Right renal pelvis (tissue), 4 donors: ENCODE measurements around the gene ETS2. TPM values are rescaled to one million over a fixed set of nuclear protein-coding genes. Genes with fewer than 3 reads are reported as not detected.
"Not testable (repeated sequence)": the region's sequence is repeated elsewhere in the genome, so short reads cannot be mapped to it uniquely, and the experiment has no call there.

ENCODE experiments used
- DNase-seq, 4 donors: peaks; one replicate each; pipeline ENCODE4 v3.0.0-alpha.2; 2013; ENCODE audit warnings: low read depth in 4 of 4, low spot score in 3 of 4, missing footprints in 1 of 4
- polyA plus RNA-seq, 4 donors: library from polyadenylated mRNA; unstranded; fragments of 120-200 nt; gene quantifications; one replicate each; pipeline ENCODE4 v1.2.1, GENCODE V29; 2013; ENCODE audit not compliant: insufficient read length in 4 of 4

Gene ETS2
- polyA plus RNA-seq, 4 donors = 48.6 to 60.1 (median 54.8) TPM

DNA sequence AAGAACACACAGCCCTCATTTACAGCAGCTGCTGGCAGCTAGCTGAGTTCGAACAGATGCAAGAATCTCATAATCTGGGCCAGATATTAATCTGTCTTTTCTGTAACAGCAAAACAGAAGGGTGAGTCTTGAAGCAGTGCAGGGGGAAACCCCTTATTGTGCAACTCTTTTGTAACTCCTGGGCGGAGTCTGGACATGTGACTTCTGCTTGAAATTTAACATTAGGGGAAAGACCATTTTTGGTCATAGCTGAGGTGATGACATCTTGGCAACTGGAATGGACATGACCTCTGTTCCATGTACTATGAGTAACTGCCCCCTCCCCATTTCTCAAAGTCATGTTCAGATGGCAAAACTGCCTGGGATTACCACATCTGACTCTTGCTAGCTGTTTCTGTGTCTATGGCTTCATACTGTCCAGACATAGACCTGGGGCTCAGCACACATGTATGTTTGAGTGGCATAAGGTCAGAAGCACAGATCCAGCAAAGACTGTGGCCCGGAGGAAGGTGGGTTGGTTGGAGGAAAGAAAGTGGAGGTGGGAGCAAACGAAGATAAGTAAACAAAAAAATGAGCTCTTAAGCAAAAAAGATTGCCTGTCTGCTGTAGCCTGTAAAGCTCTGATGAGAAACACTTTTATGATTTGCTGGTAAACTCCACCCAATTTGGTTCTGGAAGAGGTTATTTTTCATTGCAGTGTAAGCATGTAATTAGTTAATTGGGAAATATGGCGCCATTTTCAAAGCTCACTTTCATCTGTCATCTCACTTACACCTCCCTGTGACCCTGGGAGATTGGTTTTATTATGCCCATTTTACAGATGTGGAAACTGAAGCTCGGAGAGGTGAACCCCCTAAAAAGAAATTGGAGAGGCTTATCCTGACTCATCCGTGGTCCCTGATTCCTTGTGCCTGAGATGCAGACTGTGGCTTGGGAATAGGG lies 26.1 kb downstream of the ETS2 start:
- no peak for DNase-seq

DNA sequence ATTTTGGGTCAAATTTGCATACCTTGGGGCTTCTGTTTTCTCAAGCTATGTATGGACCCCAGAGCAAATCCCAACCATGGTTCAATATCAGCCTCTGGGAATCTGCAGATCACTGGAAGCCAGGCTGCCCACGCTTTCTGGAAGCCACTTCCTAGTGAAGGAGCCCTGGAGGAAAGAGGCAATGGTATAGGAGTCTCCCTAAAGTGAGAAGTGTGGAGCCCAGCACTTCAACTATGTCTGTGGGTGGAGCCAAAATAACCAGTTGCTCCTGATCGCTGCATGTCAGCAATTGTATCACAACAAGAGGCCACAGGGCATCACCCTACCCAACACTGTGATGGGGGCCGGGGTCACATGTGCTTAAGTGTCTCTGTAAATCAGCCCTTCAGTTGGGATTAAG lies 26.9 kb downstream of the ETS2 start:
- DNase-seq = no peak

DNA sequence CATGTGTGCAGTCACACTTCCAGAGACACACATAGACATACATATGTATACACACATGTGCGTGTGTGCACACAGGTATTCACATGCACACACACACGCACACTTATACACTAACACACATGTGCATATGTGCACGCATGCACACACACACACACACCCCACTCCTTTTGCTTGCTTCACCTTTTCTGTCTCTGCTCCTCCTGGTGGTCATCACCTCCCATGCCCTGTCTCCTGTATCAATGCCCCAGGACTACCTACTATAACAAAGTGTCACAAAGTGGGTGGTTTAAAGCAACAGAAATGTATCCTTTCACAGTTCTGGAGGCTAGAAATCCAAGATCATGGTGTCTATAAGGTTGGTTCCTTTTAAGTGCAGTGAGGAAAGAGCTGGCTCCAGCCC lies 27.4 kb downstream of the ETS2 start:
- no peak for DNase-seq

DNA sequence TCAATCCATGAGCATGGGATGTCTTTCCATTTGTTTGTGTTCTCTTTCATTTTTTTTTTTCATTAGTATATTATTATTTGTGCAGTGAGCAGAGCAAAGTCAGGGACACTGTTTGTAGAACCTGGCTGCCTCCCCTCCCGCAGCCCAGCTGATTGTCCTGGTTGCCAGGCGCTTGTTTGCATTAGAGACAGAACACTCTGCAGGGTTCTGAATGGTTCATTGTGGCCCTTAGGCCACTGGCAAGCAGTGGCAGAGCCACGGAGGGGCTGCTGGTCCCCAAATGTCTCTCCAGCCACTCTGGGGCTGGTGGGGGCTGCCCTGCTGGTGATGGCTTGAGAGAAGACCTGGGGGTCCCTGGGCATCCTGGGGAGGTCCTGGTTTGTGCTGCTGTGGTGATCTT lies 29.0 kb downstream of the ETS2 start:
- DNase-seq = no peak

DNA sequence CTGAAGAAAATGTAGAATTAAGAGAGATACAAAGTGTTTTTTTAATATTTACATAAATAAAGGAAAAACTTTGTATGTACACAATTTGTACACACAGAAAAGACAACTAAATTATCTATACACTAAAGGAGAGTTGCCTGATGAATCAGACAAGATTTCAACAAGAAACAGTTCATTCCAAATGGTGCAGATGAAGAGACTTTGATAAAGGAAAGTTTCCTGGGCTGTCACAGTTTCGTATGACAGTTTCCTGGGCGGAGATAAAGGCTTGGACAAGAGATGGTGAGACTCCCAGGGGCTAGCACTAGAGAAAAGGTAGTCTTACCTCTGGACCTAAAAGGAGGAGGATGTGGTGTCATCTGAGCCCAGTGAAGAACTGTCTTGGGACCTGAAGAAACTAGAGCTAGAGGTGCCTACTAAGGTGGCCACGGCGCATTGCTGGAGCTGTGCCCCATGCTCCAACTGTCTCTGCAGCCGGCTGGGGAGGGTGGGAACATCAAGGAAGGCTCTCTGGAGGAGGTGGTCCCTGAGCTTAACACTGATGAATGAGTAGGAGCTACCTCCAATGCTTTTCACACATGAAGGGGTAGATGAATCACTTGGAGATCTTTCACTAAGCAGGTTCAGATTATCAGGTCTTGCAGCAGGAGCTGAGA lies 32.2 kb downstream of the ETS2 start:
- DNase-seq = no peak

DNA sequence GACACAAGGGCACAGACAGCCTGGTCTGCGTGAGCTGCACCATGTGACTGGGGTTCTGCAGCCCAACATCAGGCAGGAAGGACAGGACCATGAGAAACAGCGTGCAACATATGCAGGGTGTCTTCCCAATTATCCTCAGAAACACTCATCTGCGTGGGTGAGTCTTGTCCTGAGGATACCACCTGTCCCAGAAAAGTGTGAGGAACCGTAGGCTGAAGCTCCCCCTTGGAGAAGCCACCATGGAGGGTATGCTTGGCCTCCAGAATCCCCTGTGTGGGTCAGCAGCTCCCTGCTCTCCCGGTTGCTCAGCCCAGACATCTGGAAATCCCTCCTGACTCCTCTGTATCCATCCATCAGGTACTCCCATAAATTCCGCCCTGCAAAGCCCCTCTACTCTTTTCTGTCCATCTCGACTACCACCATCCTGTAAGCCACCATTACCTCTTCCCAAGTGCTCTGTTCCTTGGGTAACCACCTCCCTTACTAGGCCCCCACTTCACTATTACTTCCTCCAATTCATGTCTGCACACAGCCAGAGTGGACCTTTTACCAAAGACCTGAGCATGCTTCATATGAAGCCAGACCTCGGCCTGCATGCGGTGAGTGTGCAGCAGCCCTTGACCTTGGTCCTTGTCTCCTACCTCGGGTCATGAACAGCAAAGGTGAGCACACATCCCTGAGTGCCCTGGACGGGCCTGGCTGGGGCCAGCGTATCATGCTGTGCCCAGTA lies 33.0 kb downstream of the ETS2 start:
- DNase-seq = no peak

DNA sequence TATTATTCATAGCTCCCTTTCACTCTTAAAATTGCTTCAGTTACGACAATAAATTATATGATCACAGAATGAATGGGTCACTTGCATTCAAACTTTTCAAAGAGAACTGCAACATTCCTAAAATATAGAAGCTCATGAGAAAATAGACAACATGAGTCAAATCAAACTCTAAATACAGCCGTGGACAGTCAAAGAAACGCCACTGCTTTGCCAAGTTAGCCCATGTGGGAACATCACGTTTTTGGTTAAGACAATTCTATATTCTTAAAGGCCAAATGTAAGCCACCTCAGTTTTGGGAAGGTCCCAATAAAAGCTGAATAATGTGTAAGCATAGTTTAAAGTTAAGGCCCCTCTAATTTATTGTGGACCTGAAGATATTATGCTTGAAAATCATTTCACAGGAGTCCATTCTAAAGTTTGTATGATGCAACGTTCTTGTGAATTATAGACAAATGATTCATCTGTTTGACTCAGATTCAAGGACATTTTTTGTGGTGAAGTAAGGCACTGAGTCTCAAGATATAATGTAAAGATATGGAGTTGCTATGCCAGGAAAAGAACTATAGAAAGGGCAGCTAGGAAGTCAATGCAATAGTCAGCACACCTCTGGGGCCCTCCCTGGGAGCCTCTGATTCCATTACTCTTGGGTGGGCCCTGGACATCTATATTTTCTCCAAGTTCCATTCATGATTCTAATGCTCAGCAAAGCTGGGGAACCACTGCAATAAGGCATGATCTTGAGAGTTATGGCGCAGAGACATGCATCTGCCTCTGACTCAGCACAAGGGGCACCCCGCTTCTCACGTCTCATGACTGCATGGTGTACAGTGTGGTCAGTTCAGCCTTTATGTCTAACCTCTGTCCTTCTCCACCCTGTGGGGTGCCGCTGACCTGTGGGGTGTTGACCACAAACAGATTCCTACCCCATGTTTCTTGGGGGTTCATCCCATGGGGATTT lies 33.9 kb downstream of the ETS2 start:
- DNase-seq = no peak

DNA sequence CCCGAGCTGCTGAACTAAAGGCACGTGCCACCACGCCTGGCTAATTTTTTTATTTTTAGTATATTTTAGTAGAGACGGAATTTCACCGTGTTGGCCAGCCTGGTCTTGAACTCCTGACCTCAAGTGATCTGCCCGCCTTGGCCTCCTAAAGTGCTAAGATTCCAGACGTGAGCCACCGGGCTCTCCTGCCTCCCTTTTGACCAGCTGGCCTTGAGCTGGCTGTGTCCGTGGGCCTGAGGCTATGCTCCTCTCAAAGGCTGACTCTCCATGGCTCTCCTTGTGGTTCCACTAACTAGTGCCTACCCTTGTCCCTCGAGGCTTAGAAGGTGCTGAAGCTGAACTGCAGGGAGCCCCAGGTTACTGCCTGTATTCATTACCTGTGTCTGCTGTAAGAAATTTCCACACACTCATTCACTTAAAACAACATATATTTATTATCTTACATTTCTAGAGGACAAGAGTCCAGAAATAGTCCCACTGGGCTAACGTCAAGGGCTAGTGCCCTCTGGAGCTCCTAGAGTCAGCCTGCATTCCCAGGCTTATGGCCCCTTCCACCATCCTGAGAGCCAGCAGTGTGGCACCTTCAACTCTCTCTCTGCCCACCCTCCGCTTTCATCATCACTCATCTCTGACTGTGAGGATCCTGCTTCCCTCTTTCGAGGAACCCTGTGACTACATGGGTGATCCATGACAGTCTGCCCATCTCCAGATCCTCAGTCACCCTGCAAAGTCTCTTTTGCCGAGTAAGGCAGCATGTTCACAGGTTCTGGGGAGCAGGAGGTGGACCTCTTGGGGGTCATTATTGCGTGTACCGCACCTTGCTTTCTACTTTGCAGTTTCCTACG lies 34.9 kb downstream of the ETS2 start:
- DNase-seq = no peak

DNA sequence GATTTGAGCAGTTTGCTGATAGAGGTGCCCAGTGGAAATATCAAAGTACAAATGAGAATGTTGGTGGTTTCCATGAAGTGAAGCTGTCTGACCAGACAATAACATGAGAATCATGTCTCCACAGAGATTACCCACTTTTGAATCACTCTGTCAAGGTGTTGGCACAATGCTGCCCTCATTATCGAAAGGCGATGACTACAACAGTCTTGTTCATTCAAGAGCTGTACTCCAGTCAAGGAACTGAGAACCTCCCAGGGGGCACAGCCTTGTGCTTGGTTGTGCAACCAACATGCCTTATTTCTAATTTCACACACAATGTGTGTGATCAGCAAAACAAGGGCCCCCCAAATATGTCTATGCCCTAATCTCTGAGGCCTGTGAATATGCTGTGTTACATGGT lies 35.7 kb downstream of the ETS2 start:
- DNase-seq = no peak

DNA sequence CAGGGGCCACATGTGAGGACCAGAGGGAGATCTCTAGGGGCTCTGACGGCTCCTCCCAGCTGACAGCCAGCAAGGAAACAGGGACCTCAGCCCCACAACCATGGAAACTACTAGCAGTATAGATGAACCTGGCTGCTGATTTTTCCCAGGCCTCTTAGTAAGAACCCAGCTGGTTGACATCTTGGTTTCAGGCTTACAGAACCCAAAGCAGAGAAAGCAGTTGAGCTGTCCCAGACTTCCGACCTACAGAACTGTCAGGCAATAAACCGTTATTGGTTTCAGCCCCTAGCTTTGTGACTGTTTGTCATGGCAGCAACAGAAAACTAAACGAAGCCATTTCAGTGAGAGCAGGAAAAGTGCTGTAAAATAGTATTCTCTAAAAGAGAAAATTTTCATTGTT lies 36.4 kb downstream of the ETS2 start:
- peak in 1 of 4 donors; percentile 44 for DNase-seq

DNA sequence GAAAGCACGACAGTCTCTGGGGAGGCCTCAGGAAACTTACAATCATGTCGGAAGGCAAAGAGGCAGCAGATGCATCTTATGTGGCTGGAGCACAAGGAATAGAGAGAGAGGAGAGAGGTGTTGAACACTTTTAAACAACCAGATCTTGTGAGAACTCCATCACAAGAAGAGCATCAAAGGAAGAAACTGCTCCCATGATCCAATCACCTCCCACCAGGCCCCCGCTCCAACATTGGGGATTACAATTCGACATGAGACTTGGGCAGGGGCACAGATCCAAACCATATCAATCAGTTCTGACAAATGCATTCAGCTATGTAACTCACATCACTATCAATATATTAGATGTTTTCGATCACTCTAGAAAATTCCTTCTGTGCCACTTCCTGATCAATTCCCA lies 37.6 kb downstream of the ETS2 start:
- DNase-seq = no peak

DNA sequence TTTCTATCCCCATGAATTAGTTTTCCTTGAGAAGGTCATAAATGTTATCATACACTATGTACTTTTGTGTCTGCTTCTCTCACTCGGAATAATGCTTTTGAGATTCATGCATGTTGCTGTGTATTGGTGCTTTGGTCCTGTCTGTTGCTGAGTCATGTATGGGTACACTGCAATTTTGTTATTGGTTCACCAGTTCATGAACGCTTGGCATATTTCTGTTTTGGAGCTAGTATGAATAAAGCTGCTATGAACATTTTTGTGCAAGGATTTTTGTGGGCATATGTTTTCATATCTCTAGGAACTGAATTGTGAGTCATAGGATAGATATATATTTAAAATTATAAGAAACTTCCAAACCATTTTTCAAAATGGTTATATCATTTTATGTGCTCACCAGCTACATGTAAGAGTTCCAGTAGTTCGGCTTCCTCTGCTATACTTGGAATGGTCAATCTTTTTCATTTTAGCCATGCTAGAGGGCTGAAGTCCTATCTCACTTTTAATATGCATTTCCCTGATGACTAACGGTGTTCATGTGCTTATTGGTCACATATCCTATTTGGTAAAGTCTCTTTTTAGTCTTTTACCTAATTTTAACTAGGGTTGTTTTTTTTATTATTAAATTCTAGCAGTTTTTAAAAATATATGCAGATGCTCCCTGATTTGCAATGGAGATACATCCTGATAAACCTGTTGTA lies 38.2 kb downstream of the ETS2 start:
- no peak for DNase-seq

DNA sequence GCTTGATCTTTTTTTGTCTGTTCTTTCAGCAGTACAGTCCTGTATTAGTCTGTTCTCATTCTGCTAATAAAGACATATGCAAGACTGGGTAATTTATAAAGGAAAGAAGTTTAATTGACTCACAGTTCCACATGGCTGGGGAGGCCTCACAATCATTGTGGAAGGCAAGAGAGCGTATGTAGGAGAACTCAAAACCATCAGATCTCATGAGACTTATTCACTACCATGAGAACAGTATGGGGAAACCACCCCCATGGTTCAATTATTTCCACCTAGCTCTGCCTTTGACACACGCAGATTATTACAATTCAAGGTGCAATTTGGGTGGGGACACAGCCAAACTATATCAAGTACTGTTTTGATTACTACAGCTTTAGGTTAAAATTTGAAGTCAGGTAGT lies 39.6 kb downstream of the ETS2 start:
- not testable (repeated sequence) for DNase-seq

DNA sequence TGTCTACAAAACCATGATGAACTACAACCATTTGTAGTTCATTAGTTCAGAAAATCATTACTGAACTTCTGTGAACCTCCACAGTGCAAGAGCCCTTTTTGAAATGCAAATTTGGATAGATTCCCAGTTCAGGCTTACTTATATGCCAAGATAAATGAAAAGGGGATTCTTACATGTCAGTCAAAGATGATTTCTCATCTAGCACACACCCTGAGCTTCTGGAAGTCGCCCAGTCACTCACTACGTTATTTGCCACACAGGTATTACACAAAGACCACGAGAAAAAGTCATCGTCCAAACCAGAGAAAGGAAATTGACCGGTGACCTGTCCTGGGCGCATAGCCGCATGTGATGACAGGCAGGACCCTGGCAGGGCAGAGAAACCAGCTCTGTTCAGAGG lies 41.8 kb downstream of the ETS2 start:
- no peak for DNase-seq

DNA sequence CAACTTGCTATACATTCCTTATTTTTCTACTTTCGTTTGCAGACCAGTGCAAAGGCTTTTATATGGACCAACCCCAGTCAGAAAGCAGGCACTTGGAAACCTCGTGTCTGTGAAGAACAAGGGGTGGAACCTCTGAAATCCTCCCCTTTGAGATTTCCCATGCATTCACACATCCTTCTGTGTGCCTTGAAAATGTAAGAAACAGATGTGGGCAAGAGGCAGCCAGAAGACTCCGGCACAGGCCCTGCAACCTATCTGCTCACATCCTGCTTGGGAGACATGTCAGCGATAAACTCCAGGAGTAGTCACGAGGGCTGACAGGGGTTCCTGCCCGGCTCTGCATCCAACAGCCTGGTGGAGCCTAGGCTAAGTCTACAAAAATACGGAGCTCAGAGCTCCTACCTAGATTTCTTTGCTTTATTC lies 42.5 kb downstream of the ETS2 start:
- DNase-seq = no peak

DNA sequence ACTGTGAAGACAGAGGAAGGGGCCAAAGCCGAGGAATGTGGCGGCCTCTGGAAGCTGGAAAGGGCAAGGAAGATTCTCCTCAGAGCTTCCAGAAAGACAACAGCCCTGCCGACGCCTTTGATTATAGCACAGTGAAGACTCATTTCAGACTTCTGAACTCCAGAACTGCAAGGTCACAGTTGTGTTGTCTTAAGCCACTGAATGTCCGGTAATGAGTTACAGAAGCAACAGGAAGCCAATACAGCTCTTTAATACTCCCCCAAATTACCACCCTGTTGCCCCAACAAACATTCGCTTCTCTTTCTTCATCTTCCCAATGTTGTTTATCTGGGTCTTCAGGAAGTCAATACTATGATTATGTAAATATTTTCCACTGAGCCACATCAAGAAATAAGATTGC lies 44.0 kb downstream of the ETS2 start:
- DNase-seq = peak in 2 of 4 donors; percentile 23 to 55

DNA sequence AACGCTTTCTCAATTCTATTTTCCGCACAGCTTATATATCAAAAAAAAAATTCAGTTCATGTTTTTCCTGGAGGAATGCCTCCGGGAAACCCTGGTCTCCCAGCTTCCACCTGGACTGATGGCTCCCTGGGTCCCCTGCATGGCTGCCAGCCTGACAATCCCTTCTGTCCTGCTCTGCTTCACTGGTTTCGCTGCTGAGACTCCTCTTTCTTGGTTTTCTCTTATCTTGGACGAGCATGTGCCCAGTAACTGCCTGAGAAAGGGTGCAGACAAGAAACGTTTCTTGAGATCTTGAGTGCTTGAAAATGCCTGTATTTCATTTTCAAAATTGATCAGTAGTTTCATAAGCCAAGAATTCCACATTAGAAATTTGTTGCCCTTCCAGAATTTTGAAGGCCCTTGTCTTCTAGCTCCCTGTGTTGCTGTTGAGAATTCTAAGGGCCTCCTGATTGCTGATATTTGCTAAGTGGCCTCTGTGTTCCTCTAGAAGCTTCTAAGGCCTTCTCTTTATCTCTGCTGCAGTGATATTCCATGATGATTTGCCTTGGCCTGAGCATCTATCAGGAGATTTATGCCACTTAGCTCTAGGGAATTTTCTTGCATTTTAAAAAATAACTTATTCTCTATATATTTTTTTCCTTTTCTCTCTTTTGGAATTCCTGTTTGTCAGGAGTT lies 44.7 kb downstream of the ETS2 start:
- DNase-seq = no peak

DNA sequence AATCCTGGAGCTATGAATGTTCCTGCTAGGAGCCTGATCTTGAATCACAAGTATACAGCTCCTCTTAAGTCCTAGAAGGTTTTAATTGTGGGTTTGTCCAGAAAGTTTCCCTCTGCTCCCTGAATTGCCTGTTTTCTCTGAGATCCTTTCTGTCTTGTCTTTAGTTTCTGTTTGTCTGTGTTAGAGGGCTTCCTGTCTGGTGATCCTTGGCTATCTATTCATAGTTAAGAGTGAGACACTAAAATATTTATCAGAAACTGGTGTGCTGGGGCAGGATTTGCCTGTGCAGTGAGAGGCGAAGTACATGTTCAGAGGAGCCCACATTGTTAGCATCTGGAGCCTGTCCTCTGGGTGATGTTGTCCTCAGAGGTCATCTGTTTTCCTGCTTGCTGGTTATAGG lies 45.4 kb downstream of the ETS2 start:
- DNase-seq = no peak
